ENCODE measurements around the gene SLC16A14. TPM values are rescaled to one million over a fixed set of nuclear protein-coding genes. Genes with fewer than 3 reads are reported as not detected.

The SLC16A14 gene
- total RNA-seq, 1 experiment from 2014 or later: 7.9 TPM

- no TSS peak for BruUV-seq (replicated peaks)
- Histone ChIP-seq H3K4me3 (replicated peaks in 1 of 2; ENCODE audit: low read depth in 1 of 2, low read length in 2 of 2) (no peak overlapping the region), H3K27me3 (ENCODE audit: insufficient read depth, low read length) (no peaks in the 10 kb centered on the region), H3K9me2 (ENCODE audit: insufficient read depth) (no peaks in the 10 kb centered on the region), H4K20me1 (ENCODE audit: insufficient read depth) (no peaks in the 10 kb centered on the region), H2AFZ (ENCODE audit: low read depth, low read length, poor library complexity, severe bottlenecking) (no peak overlapping the region), H3K79me2 (ENCODE audit: insufficient read depth, low read length) (no peaks in the 10 kb centered on the region), H3K4me2 (ENCODE audit: low read length) (no peak overlapping the region), H3K4me1 (ENCODE audit: control insufficient read depth in 1 of 2, insufficient read depth in 2 of 2, low read length in 2 of 2) (no peaks in the 10 kb centered on the region), H3K27ac (ENCODE audit: low read depth, low read length) (no peak overlapping the region), H3K9ac (ENCODE audit: low read length) (no peak overlapping the region), H3K9me3 (ENCODE audit: control insufficient read depth in 1 of 2, insufficient read depth in 1 of 2, low read depth in 1 of 2, low read length in 2 of 2) (no peaks in the 10 kb centered on the region), H3K36me3 (ENCODE audit: control insufficient read depth in 1 of 2, insufficient read depth in 2 of 2, low read length in 2 of 2) (0 out of 4 replicates have a peak, but pooled peaks cover 0 to 5% of the 10 kb centered on the region in 2 experiments)
- no peak for DNase-seq (ENCODE audit: low read depth, low spot score)
- ATAC-seq: no peak
- TF ChIP-seq ELF1 (IDR thresholded peaks at IDR 0.05; ENCODE audit: borderline replicate concordance, low read depth) (no peak), YY1 (IDR thresholded peaks at IDR 0.05; ENCODE audit: extremely low read depth, insufficient replicate concordance, low read depth, low read length) (no peak), ZNF274 (IDR thresholded peaks at IDR 0.05; ENCODE audit: low read depth, low read length) (no peak), MAX (IDR thresholded peaks at IDR 0.05) (no peak), REST (IDR thresholded peaks at IDR 0.05; ENCODE audit: low read depth) (no peak), CTCF (IDR thresholded peaks at IDR 0.05 in 2 of 3, conservative IDR thresholded peaks at IDR 0.05 in 1 of 3; ENCODE audit: borderline replicate concordance in 1 of 3, insufficient read depth in 1 of 3, low read depth in 2 of 3, low read length in 2 of 3) (no peak), FOSL1 (IDR thresholded peaks at IDR 0.05; ENCODE audit: low read depth) (no peak), TCF7L2 (IDR thresholded peaks at IDR 0.05; ENCODE audit: borderline replicate concordance, extremely low read depth, insufficient read depth, insufficient read length) (no peak), RAD21 (IDR thresholded peaks at IDR 0.05; ENCODE audit: low read depth) (no peak), SIN3A (IDR thresholded peaks at IDR 0.05; ENCODE audit: low read depth) (no peak), EGR1 (IDR thresholded peaks at IDR 0.05; ENCODE audit: low read depth) (no peak), SP1 (IDR thresholded peaks at IDR 0.05; ENCODE audit: low read depth) (no peak), POLR2AphosphoS5 (IDR thresholded peaks at IDR 0.05; ENCODE audit: low read depth, low read length) (no peak), CEBPB (IDR thresholded peaks at IDR 0.05; ENCODE audit: low read depth) (no peak), EZH2phosphoT487 (IDR thresholded peaks at IDR 0.05; ENCODE audit: borderline replicate concordance) (no peak), EZH2 (IDR thresholded peaks at IDR 0.05) (no peak), ZFX (IDR thresholded peaks at IDR 0.05) (no peak), SRF (IDR thresholded peaks at IDR 0.05; ENCODE audit: low read depth) (no peak), POLR2A (IDR thresholded peaks at IDR 0.05; ENCODE audit: borderline replicate concordance, extremely low read depth, insufficient read depth, insufficient read length) (no peak)
- TF ChIP-seq, protein P1, sequence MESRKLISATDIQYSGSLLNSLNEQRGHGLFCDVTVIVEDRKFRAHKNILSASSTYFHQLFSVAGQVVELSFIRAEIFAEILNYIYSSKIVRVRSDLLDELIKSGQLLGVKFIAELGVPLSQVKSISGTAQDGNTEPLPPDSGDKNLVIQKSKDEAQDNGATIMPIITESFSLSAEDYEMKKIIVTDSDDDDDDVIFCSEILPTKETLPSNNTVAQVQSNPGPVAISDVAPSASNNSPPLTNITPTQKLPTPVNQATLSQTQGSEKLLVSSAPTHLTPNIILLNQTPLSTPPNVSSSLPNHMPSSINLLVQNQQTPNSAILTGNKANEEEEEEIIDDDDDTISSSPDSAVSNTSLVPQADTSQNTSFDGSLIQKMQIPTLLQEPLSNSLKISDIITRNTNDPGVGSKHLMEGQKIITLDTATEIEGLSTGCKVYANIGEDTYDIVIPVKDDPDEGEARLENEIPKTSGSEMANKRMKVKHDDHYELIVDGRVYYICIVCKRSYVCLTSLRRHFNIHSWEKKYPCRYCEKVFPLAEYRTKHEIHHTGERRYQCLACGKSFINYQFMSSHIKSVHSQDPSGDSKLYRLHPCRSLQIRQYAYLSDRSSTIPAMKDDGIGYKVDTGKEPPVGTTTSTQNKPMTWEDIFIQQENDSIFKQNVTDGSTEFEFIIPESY (IDR thresholded peaks at IDR 0.05; ENCODE audit: extremely low read depth, insufficient replicate concordance, low read length): no peak
- intact Hi-C loops (cut with micrococcal nuclease): no loop called here
- POLR2A ChIA-PET: no interaction called here
- CTCF ChIA-PET: no interaction called here
- RAD21 ChIA-PET (ENCODE audit: low non-redundant PET in 1 of 2, low total read pairs in 2 of 2, uncharacterized antibody in 2 of 2, unreplicated experiment in 2 of 2): no interaction called here
Measured at GRCh38 chr2:230042195-230042594, 26.5 kb downstream of the SLC16A14 start.

Data from HCT116 (cell line).